Measurements from ENCODE around the gene NRG2. TPM values are rescaled to one million over a fixed set of nuclear protein-coding genes. Genes with fewer than 3 reads are reported as not detected.
A peak's percentile ranks its signal among the peaks of the same experiment; 100 is the strongest.

NRG2 gene
- total RNA-seq, 1 donor from 2014 or later = 1.9 TPM

DNA sequence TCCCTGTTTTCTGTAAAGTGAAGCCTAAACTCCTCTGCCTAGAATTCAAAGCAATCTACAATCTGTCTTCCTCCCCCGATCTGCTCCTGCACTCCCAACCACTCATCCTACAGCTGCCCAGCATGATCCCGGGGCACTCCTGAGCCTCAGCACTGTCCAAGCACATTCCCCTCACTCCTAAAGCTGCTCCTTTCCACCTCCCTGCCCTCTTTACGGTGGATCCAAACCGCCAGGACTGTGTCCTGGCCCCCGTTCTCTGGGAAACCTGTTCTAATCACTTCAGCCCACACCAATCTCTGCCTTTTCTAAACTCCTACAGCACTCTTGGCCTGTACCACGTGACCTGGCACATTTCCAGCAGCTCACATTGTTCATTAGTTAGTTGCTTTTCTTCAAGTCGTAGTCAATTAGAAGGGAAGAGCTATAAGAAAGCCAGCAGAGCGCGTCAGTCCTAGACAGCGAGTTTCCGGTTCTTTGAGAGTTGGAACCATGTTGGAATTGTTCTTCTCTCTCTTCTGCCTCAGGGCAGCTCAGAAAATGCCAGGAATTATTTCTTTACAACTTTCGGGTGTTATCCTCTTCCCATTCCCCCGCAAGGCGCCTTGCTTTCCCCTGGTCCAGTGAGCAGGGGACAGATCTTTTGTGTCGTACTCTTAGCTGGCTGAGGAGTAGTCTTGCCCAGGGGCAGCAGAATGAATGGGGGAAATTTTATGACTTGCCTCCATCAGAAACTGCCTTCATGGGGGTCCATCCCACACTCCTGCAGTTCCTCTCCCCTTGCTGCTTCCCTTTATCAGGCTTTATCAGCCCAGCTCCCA lies 60.7 kb downstream of the NRG2 start:
- DNase-seq (ENCODE audit: missing footprints) = no peak
- intact Hi-C loops (cut with DNase I) = loop anchor here (5.0 kb wide), 1 partner anchor 60 kb away; the partner anchor contains the start of gene NRG2
- ATAC-seq = no peak

DNA sequence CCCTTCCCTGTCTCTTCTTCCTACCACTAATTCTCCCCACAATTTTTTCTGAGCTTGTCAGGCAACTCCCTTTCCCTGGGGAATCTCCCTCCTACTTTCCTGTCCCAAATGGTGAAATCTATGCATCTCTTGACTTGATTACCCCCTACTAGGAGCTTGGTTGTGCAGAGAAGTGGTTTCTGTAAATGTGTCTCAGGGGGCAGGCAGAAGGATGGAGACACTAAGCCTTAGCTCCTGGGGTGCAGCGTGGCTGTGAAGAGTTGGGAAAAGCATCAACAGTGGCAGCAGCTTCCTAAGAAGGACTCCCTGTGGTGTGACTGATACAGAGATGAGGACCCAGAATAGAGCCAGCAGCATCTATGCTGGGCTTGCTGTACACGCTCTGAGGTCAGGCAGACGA lies 62.3 kb downstream of the NRG2 start:
- ATAC-seq (no peak), DNase-seq (ENCODE audit: missing footprints) (no peak)
- intact Hi-C loops (cut with DNase I) = loop anchor here (5.0 kb wide), 1 partner anchor 62 kb away; the partner anchor contains the start of gene NRG2

DNA sequence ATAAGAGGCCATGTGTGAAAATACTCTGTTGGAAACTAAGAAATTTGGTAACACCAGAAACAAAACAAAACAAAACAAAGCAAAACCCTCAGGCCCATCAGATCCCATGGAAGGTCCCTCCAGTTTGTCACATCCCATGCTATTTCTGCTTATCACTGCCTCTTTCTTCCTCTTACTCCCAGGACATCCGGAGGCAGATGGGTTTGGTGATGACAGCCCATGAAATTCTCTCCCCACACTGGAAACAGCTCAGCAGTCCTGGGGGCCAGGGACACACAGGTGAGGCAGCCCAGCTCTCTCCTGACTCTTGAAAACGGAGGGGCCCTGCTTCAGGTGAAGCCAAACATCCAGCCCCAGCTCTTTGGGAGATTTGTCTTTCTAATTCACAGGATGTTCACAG lies 63.2 kb downstream of the NRG2 start:
- intact Hi-C loops (cut with DNase I) = loop anchor here (5.0 kb wide), 1 partner anchor 62 kb away; the partner anchor contains the start of gene NRG2
- DNase-seq (ENCODE audit: missing footprints) (no peak), ATAC-seq (no peak)

DNA sequence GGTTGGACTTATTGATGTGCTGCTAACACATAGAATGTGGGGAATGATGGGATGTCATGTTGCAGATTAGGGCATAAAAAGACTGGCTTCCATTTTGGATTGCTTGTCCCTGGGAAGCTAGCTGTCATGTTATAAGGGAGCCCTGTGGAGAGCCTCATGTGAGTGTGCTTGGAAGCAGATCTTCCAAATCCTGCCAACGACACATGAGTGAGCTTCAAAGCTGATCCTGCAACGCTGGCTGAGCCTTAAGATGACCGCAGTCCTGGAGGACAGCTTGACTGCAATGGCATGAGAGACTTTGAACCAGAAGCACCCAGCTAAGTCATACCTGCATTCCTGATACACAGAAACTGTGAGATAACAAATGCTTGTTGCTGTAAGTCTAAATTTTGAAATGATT lies 63.6 kb downstream of the NRG2 start:
- no peak for ATAC-seq
- intact Hi-C loops (cut with DNase I) = no loop called here
- no peak for DNase-seq (ENCODE audit: missing footprints)

DNA sequence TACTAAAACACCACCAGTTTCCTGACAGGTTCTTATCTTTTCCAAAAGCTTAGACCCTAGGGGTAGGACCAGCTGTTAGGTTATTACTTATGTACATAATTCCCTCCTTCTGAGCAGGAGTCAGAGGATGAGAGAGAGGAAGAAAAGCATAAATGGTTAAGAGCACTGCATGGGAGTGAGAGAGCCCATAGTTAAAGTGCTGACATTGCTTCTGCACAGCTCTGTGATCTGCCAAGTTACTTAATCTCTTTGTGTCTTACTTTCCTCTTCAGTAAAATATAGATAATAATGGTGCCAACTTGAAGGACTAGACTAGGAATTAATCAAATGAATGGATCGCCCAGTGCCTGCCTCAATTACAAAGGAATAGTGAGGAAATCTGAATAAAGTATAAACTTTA lies 66.4 kb downstream of the NRG2 start:
- intact Hi-C loops (cut with DNase I) = no loop called here
- DNase-seq (ENCODE audit: missing footprints) = no peak
- no peak for ATAC-seq

DNA sequence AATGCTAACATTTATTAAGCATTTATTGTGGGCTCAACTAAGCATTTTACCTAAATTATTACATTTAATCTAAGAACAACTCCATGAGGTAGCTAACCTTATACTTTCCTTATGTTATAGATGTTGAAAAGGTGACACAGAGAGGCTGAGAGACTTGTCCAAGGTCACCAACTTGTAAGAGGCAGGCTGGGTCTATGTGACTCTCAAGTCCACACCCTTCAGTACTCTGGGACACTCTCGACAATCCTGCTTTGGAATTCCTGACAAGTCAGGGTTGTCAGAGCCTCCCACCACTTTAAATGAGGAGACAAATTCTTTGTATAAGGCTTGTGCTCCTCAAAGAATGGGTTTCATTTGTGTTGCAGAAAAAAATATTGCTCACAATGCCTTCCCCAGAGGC lies 67.2 kb downstream of the NRG2 start:
- no peak for DNase-seq (ENCODE audit: missing footprints)
- intact Hi-C loops (cut with DNase I) = no loop called here
- ATAC-seq = peak; percentile 42

DNA sequence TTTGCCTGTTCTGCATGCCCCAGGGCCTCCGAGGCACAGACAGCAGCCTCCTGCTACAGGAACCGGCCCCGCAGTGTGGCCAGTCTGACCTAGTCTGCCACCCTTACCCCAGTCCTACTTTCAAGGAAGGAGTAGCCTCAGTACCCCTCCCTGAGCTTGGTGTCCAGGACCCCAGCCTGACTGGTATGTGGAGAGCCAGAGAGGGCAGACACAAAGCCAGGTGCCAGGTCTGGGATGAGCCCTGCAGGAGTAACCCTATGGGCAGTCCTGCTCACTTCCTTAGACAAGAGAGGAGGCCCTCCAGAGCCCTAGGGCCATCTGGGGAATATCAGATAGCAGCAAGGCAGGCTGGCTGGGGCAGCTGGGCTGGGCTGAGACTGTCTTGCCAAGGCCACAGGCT lies 67.8 kb downstream of the NRG2 start:
- intact Hi-C loops (cut with DNase I) = no loop called here
- DNase-seq (ENCODE audit: missing footprints) (no peak), ATAC-seq (no peak)

DNA sequence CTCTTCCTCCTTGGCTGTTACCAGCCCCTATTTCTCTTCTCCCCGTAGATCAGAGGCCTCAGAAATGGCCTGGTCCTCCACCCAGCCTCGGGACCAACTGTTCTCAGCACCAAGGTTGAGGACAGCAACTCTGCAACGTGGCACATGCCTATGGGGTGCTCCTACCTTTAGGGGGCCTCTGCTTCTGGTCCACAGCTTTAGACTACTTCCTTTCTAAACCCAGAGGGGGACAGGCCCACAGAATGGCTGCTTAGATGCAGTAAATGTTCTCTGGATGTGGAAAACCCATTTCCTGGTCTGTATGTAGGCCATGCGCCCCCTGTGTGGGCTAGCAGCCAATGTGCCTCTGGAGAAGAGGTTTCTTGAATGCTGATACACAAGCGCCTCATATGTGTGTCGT lies 68.4 kb downstream of the NRG2 start:
- DNase-seq (ENCODE audit: missing footprints) = no peak
- no peak for ATAC-seq
- intact Hi-C loops (cut with DNase I) = no loop called here

DNA sequence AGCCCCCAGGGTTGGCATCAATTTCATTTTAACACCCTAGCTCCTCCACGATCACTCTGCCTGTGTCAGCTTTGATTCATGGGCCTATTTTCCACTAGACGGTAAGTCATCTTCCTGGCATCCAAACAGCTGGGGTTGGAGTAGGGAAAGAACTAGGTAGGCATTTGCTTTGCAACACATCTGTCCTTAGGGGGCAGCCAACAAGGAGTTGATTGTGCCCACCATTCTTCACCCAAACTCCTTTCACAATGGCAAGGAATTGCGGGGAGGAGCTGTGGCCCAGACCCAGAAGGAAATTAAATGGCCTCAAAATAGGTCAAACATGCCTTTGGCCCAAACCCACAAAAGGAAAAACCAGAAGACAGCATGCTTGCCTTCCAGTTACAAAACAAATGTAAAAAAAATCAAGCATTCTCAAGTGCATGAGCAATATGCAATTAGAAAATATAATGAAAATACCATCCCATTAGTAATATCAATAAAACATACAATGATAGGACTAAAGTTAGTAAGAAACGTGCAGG lies 71.8 kb downstream of the NRG2 start:
- ATAC-seq (no peak), DNase-seq (ENCODE audit: missing footprints) (no peak)
- intact Hi-C loops (cut with DNase I) = no loop called here

DNA sequence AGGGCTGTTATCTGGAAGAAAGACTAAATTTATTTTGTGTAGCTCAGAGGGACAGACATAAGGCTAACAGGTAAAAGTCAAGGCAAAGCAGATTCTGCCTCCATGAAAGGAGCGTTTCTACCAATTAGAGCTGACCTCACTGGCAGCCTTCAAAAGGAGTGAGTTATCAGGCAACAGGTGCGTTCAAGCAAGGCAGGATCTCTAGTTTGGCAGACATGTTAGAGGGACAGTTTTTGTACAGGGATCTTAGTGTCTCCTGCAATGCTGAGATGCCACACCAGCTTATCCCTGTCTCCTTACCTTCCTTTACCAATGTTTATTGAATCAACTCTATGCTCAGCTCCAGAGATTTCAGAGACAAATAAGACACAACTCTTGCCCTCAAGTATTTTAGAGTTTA lies 73.8 kb downstream of the NRG2 start:
- no peak for ATAC-seq
- no peak for DNase-seq (ENCODE audit: missing footprints)

DNA sequence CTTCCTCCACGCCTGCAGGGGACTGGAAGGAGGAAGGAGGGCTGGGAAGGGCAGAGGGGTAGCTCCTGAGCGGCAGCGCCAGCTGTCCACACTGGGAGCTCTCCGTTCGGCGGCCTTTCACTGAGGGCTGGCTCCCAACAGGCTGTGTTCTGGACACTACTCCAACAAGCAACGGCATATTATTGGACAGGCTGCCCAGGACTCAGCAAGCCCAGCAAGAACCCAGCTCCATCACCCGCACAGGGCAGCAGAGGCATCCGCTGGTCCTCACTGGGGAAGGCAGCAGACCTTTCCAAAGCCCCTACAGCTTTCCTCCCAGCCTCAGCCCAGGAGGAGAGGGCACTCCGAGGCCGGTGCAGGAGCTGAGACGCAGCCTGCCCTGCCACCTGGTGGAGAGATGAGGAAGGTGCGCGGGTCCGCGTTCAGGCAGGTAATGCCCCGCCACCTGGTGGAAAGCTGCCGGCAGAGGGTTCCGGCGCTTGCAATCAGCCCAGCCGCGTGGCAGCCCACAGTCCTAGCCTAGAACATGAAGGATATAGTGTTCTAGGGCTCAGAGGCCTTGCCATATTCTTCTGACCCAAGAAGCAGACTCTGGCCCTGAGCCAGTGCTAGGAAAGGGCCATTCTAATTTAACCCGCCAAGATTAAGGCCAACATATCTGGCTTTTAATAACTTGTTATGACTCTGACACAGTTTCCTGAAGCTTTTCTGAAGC lies 74.4 kb downstream of the NRG2 start:
- intact Hi-C loops (cut with DNase I) = loop anchor here (1.0 to 5.0 kb wide), 4 partner anchors 86 to 188 kb away; no protein-coding TSS in a partner anchor

More for the DNA sequence above, 73.8 kb downstream of the NRG2 start:
- intact Hi-C loops (cut with DNase I) = loop anchor here (2.0 to 5.0 kb wide), 2 partner anchors 87 to 187 kb away; no protein-coding TSS in a partner anchor

DNA sequence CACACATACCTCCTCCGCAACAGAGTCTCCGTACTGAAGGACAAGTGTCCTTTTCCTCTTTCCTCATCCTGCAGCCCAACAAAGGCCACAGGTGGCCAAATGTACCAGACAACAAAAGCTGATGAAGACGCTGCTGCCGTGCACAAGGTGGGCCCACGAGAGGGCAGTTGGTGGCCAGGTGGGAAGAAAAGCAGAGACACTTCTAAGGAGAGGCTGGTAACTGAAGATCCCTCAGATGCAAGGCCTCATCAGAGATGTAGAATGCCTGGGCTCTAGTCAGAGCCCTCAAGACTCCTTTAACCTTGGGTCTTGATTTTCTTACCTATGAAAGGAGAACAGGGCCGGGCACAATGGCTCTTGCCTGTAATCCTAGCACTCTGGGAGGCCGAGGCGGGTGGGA lies 75.7 kb downstream of the NRG2 start:
- no peak for ATAC-seq
- intact Hi-C loops (cut with DNase I) = loop anchor here (5.0 kb wide), 1 partner anchor 85 kb away; no protein-coding TSS in a partner anchor

More for the DNA sequence above, 74.4 kb downstream of the NRG2 start:
- peak; percentile 92 for ATAC-seq
- DNase-seq (ENCODE audit: missing footprints) = peak; percentile 87

DNA sequence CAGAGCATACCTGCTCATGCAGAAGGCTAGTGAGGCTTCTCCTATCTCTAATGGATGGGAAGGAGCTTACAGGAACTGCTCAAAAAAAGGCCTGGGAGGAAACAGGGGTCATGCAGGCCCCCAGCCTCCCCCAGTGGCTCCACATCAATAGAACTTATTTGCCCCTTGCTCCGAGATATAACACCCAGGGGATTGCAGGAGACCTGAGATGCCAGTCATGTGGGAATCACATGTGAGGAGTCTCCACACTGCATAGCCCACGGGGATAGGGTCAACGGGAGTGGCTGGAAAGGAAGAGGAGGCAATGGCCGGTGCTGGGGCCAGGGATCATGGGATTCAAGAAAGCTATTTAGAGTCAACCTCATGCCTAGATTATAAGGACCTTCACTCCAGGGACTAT lies 76.2 kb downstream of the NRG2 start:
- ATAC-seq (no peak), DNase-seq (ENCODE audit: missing footprints) (no peak)
- intact Hi-C loops (cut with DNase I) = loop anchor here (5.0 kb wide), 1 partner anchor 85 kb away; no protein-coding TSS in a partner anchor

More for the DNA sequence above, 75.7 kb downstream of the NRG2 start:
- no peak for DNase-seq (ENCODE audit: missing footprints)

DNA sequence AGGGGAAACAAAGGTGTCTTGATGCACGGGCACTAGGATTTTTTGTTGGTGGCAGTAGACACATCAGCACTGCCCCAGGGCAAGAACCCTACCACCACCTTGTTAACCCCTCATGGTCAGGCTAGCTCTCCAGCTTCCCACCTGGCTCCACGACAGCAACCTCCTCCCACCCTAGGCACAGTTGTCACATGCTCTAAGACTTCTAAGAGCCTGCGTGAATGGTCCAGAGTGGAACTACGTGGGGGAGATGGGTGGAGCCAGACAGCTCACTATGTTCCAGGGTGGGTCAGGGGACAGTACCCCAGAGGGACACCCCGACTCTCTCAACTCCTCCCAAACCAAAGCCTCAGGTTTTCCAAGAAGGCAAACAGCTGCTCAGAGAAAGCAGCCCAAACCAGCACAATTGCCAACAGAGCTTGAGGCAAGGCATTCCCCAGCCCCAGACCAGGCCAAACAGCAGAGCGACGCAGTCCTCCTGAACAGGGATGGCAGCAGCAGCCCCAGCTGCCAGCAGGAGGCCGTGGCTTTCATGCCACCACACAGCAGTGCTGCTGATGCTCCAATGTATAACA lies 78.0 kb downstream of the NRG2 start:
- intact Hi-C loops (cut with DNase I) = loop anchor here (5.0 kb wide), 1 partner anchor 83 kb away; no protein-coding TSS in a partner anchor
- ATAC-seq = no peak
- DNase-seq (ENCODE audit: missing footprints) = no peak

DNA sequence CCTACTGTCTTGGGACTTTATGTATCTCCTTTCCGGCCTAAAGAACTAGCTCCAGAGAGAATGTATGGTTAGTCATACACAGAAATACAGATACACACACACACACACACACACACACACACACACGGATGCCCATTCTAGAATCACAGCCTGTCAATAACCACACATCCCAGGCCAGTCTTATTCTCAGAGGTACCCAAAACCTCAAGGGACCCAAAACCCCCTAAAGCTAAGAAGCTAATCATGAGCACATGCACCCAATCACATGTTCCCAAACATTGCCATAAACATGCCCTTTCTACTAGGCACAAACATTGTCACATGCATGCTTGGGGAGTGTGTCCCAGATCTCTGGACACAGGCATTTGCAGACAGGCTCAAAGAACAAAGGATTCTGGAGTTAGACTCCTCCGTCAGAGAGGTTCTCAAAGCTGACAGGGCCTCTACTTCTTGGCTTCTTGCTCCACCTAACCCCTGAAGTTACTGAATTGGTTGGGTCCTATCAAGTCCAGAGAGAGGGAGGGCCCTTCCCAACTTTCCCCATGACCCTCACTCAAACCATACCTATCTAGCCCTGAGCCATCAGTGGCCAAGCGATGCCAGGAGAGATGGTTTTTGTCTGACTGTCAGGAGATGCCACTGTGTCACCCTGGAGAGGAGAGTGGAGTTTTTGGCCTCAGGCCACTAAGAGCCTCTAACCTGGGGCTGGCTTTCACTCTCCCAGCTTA lies 78.7 kb downstream of the NRG2 start:
- intact Hi-C loops (cut with DNase I) = no loop called here
- DNase-seq (ENCODE audit: missing footprints) (no peak), ATAC-seq (no peak)

DNA sequence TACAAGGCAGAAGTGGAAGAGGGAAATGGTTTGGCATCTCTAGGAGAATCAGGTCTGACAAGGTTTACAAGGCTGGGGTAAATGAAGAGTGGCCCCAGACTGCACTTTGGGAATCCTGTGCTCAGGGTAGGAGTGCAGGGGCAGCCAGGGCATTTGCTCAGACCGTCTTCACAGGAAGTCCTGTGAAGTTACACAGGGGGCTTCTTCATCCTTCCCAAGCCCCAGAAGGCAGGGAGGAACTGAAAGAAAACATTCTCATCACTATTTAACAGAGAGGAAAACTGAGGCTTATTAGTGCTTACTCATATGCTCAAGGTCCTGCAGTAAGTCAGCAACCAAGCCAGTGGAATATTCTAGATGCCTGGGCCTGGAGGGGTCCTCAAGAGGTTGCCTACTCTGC lies 80.7 kb downstream of the NRG2 start:
- no peak for DNase-seq (ENCODE audit: missing footprints)
- no peak for ATAC-seq
- intact Hi-C loops (cut with DNase I) = no loop called here

DNA sequence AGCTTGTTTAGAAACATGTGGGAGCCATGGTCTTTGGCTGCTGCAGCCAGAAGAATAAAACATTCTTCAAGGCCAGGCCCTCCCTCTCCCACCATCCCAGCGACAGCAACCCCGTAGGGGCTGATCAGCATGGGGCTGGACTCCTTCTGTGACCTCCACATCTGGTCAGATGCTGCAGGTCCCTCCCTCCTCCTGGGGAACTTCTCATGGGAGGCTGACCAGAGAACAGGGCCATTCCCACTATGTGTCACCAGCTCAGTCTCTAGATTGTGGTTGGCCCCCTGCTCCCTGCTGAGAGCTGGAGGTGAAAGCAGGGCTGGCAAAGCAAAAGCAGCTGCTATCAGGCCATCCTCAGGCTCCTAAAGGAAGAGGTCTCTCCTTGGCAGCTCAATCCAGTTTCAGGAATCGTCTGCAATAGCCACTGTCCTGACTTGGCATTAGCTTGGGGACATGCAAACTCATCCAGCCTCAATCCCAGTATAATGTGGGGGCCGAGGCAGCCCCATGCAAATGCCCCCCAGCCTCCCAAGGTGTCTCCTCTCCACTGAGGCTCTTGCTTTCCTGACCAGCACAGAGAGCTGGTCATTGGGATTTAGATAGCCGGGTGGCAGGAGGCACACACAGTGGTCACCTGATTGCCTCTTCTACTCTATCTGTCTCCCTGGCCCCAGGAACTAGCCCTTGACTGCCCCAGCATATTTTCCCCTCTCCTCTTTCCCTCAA lies 81.5 kb downstream of the NRG2 start:
- DNase-seq (ENCODE audit: missing footprints) = no peak
- no peak for ATAC-seq
- intact Hi-C loops (cut with DNase I) = no loop called here

Measured in Right ventricle myocardium inferior (tissue), 1 donor.